ENCODE data around the gene HOXB5.

DNA sequence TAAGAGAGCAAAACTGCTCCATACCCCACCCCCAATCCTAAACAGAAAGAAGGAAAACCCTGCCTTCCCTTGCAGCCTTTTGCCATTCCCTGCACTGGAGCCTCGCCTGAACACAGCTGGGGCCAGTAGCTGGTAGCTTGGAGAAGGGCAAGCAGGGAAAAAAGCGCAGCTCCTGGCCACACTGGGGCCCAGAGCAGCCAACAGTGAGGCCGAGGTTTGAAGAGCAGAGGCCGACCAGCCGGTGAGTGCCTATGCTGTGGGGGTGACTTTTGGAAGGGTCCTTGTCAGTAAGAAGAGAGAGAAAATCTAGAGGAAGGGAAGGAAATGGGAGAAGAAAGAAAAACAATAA, 35.8 kb upstream of the HOXB5 start:
- TF ChIP-seq, protein P1, sequence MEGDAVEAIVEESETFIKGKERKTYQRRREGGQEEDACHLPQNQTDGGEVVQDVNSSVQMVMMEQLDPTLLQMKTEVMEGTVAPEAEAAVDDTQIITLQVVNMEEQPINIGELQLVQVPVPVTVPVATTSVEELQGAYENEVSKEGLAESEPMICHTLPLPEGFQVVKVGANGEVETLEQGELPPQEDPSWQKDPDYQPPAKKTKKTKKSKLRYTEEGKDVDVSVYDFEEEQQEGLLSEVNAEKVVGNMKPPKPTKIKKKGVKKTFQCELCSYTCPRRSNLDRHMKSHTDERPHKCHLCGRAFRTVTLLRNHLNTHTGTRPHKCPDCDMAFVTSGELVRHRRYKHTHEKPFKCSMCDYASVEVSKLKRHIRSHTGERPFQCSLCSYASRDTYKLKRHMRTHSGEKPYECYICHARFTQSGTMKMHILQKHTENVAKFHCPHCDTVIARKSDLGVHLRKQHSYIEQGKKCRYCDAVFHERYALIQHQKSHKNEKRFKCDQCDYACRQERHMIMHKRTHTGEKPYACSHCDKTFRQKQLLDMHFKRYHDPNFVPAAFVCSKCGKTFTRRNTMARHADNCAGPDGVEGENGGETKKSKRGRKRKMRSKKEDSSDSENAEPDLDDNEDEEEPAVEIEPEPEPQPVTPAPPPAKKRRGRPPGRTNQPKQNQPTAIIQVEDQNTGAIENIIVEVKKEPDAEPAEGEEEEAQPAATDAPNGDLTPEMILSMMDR (IDR thresholded peaks at IDR 0.05): no peak
- TF ChIP-seq EZH2 (IDR thresholded peaks at IDR 0.05; ENCODE audit: borderline replicate concordance, insufficient read depth, low read depth, low read length, poor library complexity, severe bottlenecking): no peak
